Natural killer cell (primary cell): ENCODE measurements around the gene HNRNPUL1. TPM values are rescaled to one million over a fixed set of nuclear protein-coding genes. Genes with fewer than 3 reads are reported as not detected.

ENCODE experiments used
- ATAC-seq, 3 donors: fragments of 150-1000 bp in 2 of 3; fragments of 200-7000 bp in 1 of 3; cut with Tn5 transposase; 1 replicate in 1 of 3; 2 replicates in 2 of 3; pipeline ENCODE4 v1.10.0; 2021; ENCODE audit warnings: mild to moderate bottlenecking in 2 of 3, moderate library complexity in 2 of 3
- DNase-seq, 2 donors: peaks; one replicate each; pipeline versions ENCODE4 v3.0.0 to v3.0.0-alpha.2; 2013 to 2021; ENCODE audit warnings: mixed read lengths in 1 of 2
- H3K27ac ChIP-seq: one replicate; pipeline ENCODE4 v1.5.1; 2013; ENCODE audit warnings: mild to moderate bottlenecking, low read length
- H3K27me3 ChIP-seq: one replicate; pipeline ENCODE4 v1.6.1; 2013; ENCODE audit warnings: low read length; ENCODE audit not compliant: control insufficient read depth, insufficient read depth
- H3K36me3 ChIP-seq: one replicate; pipeline ENCODE4 v1.6.1; 2013; ENCODE audit warnings: low read length; ENCODE audit not compliant: control insufficient read depth, insufficient read depth
- H3K4me1 ChIP-seq: one replicate; pipeline ENCODE4 v1.6.1; 2013; ENCODE audit warnings: low read length; ENCODE audit not compliant: control insufficient read depth, insufficient read depth
- H3K4me3 ChIP-seq: one replicate; pipeline ENCODE4 v1.5.1; 2013; ENCODE audit warnings: low read length
- H3K9me3 ChIP-seq: one replicate; pipeline ENCODE4 v1.6.1; 2013; ENCODE audit warnings: low read length; ENCODE audit not compliant: control insufficient read depth, insufficient read depth
- H3K27ac Mint-ChIP-seq, 2 donors: one replicate each; pipeline ENCODE4 v1.8.0; 2022; ENCODE audit warnings: mild to moderate bottlenecking in 2 of 2, mixed read lengths in 2 of 2, moderate library complexity in 1 of 2
- H3K27me3 Mint-ChIP-seq, 2 donors: one replicate each; pipeline ENCODE4 v1.8.0; 2022; ENCODE audit warnings: low read depth in 2 of 2, mixed read lengths in 2 of 2
- H3K36me3 Mint-ChIP-seq: one replicate; pipeline ENCODE4 v1.8.0; 2022; ENCODE audit warnings: mixed read lengths
- H3K4me1 Mint-ChIP-seq, 2 donors: one replicate each; pipeline ENCODE4 v1.8.0; 2022; ENCODE audit warnings: mixed read lengths in 2 of 2
- H3K4me3 Mint-ChIP-seq: one replicate; pipeline ENCODE4 v1.8.0; 2022; ENCODE audit warnings: mild to moderate bottlenecking, moderate library complexity, mixed read lengths
- H3K9me3 Mint-ChIP-seq, 2 donors: one replicate each; pipeline ENCODE4 v1.8.0; 2022; ENCODE audit warnings: mixed read lengths in 2 of 2
- CTCF ChIP-seq: fragments of 200-600 bp; IDR thresholded peaks from one replicate; pipeline ENCODE4 v1.8.0; 2022; ENCODE audit warnings: antibody characterized with exemption
- WGBS: methylation state at CpG from one replicate; pipeline ENCODE4 v1.1.7; 2013; ENCODE audit warnings: missing lambda C conversion rate; ENCODE audit not compliant: insufficient coverage; 5-methylcytosine and 5-hydroxymethylcytosine counted together
- intact Hi-C: fragments of 100-400 bp; cut with micrococcal nuclease; formaldehyde crosslinking; loops from one replicate; pipeline ENCODE4 v1.14.2; 2022
- total RNA-seq, 4 donors: library from RNA; stranded (reverse); fragments of 120-200 nt in 1 of 4; gene quantifications; one replicate each; pipeline versions ENCODE4 v1.2.3 to v1.2.4, GENCODE V29; 2013 to 2022

The HNRNPUL1 gene
- total RNA-seq, 3 donors from 2014 or later (not counting 1 experiment from before 2014, with no cell fraction given) = 279 to 360 (median 315) TPM

- no peak for TF ChIP-seq CTCF
- 95% methylated on average over 8 of the region's 8 CpGs for WGBS
- intact Hi-C loops = no loop called here
- H3K36me3 ChIP-seq = peaks cover 35% of the 10 kb centered on the region
- peaks cover 68 to 71% of the 10 kb centered on the region in 2 donors for H3K4me1 Mint-ChIP-seq
- peak overlapping the region; percentile 91 to 94 for H3K27ac Mint-ChIP-seq
- H3K4me3 Mint-ChIP-seq = peak overlapping the region; percentile 96
- H3K27me3 Mint-ChIP-seq = no peaks in the 10 kb centered on the region
- ATAC-seq (no peak), DNase-seq (peak in 1 of 2 donors; percentile 25)
- H3K27ac ChIP-seq = no peak overlapping the region
- peaks cover 8% of the 10 kb centered on the region for H3K36me3 Mint-ChIP-seq
- H3K4me1 ChIP-seq = peaks cover 45% of the 10 kb centered on the region
- no peaks in the 10 kb centered on the region for H3K27me3 ChIP-seq
- no peak overlapping the region for H3K4me3 ChIP-seq
- H3K9me3 ChIP-seq = no peaks in the 10 kb centered on the region
- H3K9me3 Mint-ChIP-seq = no peaks in the 10 kb centered on the region
Observed at GRCh38 chr19:41311613-41312012, 47.4 kb downstream of the HNRNPUL1 start.

GRCh38 chr19:41316306-41316920 is 52.2 kb downstream of the HNRNPUL1 start:
- whole genome bisulfite sequencing = 98% methylated on average over 24 of the region's 24 CpGs
- TF ChIP-seq CTCF = no peak
- Mint-ChIP-seq H3K4me1 (peaks cover 42 to 61% of the 10 kb centered on the region in 2 donors), H3K9me3 (no peaks in the 10 kb centered on the region), H3K27ac (peak overlapping the region; percentile 32 to 61), H3K27me3 (no peaks in the 10 kb centered on the region), H3K36me3 (peaks cover 8% of the 10 kb centered on the region), H3K4me3 (no peak overlapping the region)
- H3K9me3 ChIP-seq = no peaks in the 10 kb centered on the region
- no peak overlapping the region for H3K4me3 ChIP-seq
- no peak overlapping the region for H3K27ac ChIP-seq
- intact Hi-C loops = no loop called here
- DNase-seq = no peak
- peak in 1 of 3 donors; percentile 31 for ATAC-seq
- no peaks in the 10 kb centered on the region for H3K27me3 ChIP-seq
- peaks cover 74% of the 10 kb centered on the region for H3K36me3 ChIP-seq
- peaks cover 13% of the 10 kb centered on the region for H3K4me1 ChIP-seq

GRCh38 chr19:41318696-41319499 is 54.7 kb downstream of the HNRNPUL1 start:
- H3K27me3 ChIP-seq = no peaks in the 10 kb centered on the region
- no peaks in the 10 kb centered on the region for H3K9me3 ChIP-seq
- TF ChIP-seq CTCF = no peak
- no peak overlapping the region for H3K4me3 ChIP-seq
- H3K27ac ChIP-seq = no peak overlapping the region
- Mint-ChIP-seq H3K36me3 (no peaks in the 10 kb centered on the region), H3K4me1 (peaks cover 34 to 59% of the 10 kb centered on the region in 2 donors), H3K27ac (peak overlapping the region; percentile 61 to 94), H3K27me3 (no peaks in the 10 kb centered on the region), H3K4me3 (no peak overlapping the region), H3K9me3 (no peaks in the 10 kb centered on the region)
- ATAC-seq = peak in 2 of 3 donors; percentile 1 to 3
- peak in 1 of 2 donors; percentile 43 for DNase-seq
- WGBS = 91% methylated on average over 19 of the region's 19 CpGs
- peaks cover 75% of the 10 kb centered on the region for H3K36me3 ChIP-seq
- intact Hi-C loops = no loop called here
- H3K4me1 ChIP-seq = peaks cover 34% of the 10 kb centered on the region
